Inflammatory macrophage treated with lipopolysaccharide for 4 hours (primary cell): ENCODE measurements around the gene NFKB2.

Source experiments
- DNase-seq: peaks from one replicate; pipeline ENCODE4 v3.0.0-alpha.2; 2020

Gene NFKB2

DNA sequence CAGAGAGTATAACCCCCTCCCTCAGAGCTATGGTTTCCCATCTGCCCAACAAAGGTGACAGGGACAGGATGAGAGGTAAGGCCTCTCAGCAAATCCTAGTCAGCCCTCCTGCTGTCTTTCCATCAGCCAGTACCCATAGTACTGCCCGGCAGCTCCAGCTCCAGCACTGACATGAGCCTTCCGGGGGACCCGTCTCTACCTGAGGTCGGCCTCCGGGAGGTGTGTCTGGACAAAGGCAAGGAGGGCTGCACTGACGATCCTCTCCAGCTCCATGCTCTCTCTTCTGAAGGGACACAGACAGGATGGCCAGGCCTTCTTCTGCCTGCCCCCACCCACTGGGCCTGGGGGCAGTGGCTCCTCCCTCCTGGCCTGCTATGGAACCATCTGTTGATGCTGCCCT, 29.4 kb downstream of the NFKB2 start:
- DNase-seq = no peak

DNA sequence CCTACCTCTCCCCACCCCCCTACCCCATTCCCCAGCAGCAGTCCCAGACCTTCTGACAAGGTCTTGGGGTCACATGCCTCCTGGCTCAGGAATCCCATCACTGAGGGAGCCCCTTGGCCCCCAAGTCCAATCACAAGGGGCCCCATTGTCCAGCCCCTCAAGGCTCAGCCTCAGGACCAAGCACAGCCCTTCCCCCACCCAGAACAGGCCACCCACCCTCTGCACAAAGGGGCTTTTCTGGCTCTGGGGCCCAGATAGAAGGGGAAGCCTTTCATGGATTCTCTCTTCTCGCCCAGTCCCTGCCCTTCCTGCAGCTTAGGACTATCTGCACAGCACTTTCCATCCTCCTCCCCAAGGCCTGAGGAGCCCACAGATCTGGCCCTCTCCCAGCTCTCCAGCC, 29.9 kb downstream of the NFKB2 start:
- no peak for DNase-seq

DNA sequence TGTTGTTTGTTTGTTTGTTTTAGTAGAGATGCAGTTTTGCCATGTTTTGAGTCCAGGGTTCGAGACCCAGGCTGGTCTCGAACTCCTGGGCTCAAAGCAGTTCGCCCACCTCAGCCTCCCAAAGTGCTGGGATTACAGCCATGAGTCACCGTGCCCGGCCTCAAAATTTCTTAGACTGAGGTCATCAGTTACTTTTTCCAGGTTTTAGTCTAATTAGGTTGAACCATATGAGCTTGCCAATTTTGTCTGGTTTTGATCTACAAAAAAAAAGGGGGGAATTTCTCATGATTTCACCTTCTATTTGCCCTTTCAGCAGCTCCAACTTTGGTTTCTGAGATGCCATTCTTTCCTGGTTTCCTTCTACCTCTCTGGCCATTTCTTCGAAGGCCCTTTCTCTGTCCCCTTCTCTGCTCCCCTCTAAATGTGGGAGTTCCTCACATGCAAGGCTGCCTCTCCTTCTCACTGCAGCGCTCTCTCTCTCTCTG, 31.3 kb downstream of the NFKB2 start:
- no peak for DNase-seq

DNA sequence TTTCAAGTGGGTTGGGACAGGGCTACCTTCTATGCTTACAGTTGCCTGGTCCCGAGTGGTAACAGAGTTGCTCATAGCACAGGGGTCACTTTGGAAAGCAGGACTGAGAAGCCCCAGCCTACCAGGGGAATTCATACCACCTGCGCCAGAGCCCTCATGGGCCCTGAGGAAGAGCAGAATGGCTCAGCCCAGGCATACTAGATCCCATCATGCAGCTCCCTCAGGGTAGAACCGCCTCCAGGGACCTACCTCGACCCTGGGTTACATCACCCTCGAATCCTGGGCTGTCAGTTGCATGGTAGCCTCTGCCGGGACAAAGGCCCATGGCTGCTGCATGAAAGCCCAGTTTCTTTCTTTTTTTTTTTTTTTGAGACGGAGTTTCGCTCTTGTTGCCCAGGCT, 34.0 kb downstream of the NFKB2 start:
- no peak for DNase-seq

DNA sequence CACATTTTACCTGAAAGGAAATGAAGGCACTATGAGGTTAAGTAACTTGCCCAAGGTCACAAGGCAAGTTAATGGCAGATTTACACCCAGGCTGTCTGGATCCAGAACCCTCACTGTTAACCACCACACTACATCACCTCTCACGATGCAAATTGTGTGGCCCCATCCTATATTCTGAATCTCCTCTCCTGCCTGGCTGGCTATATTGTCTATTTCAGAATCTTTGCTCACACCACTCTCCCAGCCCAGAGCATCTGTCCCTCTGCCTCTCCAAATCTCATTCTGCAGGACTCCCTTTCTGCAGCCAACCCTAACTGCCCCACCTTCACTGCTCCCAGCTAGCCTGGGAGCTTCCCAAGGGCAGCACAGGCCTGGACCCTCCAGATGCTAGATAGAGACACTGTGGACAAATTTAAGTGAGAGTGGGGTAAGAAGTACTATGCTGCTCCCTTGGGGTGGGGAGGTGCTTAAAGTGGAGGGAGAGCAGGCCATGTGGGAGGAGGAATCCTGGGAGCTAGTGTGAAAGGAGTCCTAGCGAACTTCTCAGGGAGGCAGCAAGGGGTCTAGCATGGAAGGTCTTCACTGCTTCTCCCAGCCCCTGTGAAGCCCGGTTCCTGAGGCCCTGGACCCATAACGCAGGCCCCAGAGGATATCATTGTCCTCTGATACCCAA, 36.1 kb downstream of the NFKB2 start:
- DNase-seq = no peak

DNA sequence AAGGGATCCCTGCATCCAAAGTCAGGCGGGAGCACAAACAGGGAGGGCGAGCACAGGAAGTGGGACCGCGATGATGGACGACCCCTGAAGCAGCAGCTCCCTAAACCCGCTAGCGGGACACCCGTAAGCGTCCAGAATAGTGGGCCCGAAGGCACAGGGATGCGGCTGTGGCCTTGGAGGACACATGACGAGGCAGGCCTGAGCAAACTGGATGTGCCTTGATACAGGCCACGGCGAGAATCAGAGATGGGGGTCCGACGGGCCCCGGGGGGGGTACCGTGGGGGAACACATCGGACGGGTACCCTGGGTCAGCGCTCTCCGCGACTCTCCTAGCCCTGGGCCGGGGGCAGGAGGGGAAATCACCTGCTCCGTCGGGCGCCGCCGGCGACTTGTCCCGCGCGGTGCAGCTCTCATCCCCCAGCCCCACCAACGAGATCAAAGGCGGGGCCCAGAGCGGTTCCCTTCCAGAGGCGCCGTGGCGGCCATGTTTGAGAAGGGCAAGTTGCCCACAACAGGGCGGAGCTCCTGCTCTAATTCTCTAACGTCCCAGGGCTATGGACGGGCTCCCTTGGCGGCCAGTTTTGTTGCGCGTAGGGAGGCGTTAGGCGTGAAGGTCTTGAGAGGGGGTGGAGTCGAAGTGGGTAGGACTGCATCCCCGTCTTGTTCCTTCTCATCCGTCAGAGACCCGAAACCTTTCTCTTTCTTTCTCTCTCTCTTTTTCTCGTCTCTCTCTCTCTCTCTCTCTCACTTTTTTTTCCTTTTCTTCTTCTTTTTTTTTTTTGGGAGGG, 36.9 kb downstream of the NFKB2 start, which contains the start of gene CUEDC2:
Gene CUEDC2, minus strand, starts transcription at position 413 of the 789 bp plus-strand sequence. CDS start 7,386 bp downstream, outside the sequence.
- DNase-seq = peak; percentile 98

DNA sequence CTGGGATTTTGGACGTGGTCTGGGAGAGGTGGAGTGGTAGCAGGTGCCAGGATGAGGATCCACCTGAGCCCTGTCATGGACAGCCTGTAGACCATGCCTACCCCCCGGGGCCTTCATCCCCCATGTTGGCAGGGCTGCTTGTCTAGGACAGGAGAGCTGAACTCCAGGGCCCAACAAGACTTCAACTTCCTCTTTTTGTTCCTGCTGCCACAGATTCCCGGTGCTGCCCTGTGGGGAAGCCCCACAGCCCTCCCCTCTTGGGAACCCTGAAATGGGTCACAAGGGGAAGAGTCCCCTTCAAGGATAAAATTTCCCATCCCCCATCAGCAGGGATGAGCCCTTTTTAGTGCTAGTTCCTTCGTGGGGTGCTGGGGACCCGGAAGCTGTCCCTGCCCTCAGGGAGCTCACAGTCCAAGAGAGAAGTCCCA, 38.1 kb downstream of the NFKB2 start:
- DNase-seq = peak; percentile 67

DNA sequence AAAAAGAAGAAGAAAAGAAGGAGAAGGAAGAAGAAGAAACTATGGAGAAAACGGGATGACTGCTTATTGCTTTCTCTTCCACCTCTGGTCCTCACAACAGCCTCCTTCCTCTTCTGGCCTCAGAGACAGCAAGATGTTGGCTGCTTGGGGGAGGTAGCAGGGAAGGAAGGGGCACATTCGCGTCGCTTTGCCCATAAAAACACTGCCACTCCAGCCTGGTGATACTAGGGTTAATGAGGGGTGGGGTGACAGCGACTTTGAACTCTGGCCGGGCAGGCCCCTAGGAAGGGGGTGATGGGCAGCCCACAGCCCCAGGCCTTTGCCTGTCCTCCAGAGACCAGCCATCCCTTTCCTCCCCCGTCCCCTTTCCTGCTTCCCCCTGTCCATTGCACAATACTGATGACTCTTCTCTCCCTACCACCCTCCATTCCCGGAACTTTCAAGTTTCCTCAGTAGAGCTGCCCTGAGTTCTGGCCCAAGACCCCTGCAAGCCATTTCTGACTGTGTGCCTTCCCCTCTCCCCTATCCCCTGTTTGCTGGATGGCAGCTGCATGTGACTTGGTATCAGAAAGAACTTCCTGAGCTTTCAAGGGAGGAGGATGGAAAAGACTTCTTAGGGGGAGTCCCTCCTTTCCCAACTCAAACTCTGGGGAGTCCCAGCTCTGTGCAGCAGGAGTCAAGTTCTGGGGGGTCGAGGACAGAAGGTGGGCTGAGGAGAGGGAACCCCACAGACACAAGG, 39.1 kb downstream of the NFKB2 start:
- DNase-seq = peak; percentile 66

DNA sequence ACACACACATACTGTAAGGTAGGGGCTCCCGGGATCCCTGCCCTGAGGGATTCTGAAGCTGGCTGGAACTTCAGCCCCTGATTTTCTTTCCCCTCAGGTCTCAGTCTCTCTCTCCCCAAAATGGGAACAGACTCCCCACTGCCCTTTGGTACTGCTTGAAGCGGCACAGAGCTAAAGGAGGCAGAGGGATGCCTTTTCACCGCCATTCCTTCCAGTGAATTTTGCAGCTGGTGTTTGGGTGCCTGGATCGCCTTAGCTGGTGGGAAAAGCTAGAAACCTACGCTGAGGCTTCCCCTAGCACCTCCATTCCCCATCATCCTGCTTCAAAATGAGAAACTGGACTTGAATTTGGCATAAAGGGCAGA, 39.6 kb downstream of the NFKB2 start:
- no peak for DNase-seq

DNA sequence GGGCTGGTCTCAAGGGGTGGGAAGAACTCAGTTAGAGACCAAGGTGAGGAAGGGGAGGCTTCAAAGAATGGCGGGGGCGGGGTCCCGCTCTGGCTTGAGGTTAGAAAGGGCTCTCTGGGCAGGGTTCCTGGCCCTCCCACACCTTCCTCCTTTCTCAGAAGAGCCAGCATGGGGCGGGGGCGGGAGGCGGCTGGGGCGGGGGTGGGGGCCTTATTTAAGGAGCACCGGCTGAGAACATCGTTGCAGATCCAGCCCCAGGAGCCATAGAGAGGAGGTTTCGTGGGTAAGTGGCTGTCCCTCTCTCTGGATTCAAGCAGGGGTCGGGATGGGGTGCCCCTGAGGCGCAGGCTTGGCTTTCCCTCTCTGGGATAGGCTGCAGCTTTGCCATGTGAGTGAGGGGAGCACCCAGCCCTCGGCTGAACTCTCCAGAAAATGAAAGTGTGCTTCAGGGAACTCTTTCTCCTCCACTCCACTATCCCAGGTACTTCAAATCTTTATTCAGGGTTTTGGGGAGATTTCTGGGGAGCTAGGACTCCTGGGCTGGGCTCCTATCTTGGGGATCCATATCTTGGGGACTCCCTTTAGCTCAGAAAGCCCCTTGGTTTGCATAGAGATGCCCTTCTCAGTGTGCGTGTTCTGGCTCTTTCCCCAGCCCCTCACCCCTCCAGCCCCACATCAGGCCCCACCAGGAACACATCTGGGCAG, 40.2 kb downstream of the NFKB2 start:
- DNase-seq = peak; percentile 43

DNA sequence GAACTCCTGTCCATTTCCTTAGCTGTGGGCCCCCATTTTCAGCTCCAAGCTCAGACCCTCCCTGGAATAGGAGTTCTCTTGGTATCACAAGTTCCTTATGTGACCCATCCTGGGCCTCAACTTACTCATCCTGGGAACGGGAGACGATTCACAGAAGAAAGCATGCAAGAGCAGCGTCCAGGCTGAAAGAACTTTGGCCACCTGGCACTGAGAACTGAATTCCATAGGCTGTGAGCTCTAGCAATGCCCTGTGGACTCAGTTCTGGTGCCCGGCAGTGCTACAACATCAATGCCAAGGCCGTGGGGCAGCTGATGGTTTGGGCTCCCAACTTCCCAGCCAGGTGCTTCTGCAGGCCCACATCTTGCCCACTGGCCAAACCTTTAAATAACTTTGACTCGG, 40.8 kb downstream of the NFKB2 start:
- DNase-seq = no peak

DNA sequence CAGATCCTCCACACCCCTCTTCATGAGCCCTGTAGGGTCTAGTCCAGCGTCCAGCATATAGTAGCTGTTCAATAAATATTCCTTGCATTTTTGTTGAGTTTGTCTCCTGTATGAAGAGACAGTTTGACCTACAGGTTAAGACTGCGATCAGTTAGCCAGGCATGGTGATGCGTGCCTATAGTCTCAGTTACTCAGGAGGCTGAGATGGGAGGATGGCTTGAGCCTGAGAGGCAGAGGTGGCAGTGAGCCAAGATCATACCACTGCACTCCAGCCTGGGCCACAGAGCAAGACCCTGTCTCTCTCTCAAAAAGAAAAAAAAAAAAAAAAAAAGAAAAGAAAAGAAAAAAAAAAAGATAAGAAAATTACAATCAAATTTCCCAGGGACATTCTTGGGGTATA, 42.0 kb downstream of the NFKB2 start:
- no peak for DNase-seq

DNA sequence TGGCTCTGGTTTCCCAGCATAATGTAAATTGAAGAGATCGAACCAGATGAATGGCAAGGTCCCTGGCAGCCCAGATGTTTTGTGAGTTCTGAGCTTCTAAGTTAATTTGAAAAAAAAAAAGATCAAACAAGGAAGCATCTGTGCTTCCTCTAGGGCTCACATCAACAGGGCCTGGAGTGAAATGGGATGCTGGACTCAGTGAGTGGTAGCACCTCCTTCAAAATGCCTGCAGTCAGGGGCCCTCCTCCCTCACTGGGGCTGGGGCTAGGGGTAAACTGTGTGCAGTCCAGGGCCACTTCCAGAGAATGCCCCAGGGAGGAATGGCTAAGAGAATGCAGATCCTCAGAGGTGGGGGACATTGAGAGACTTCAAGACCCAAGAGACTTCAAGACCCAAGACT, 42.9 kb downstream of the NFKB2 start:
- DNase-seq = no peak

DNA sequence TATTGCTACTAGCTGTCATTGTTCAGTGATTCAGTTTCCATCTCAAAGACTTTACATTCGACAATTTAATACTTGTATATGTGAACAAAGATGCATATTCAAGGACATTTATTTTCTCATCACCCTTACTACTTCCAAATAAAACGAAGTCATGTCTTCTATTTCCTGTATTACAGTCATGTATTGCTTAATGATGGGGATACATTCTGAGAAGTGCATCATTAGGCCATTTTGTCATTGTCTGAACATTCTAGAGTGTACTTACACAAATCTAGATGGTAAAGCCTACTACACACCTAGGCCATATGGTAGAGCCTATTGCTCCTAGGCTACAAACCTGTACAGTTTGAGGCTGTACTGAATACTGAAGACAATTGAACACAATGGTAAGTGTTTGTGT, 49.3 kb downstream of the NFKB2 start:
- peak; percentile 79 for DNase-seq

DNA sequence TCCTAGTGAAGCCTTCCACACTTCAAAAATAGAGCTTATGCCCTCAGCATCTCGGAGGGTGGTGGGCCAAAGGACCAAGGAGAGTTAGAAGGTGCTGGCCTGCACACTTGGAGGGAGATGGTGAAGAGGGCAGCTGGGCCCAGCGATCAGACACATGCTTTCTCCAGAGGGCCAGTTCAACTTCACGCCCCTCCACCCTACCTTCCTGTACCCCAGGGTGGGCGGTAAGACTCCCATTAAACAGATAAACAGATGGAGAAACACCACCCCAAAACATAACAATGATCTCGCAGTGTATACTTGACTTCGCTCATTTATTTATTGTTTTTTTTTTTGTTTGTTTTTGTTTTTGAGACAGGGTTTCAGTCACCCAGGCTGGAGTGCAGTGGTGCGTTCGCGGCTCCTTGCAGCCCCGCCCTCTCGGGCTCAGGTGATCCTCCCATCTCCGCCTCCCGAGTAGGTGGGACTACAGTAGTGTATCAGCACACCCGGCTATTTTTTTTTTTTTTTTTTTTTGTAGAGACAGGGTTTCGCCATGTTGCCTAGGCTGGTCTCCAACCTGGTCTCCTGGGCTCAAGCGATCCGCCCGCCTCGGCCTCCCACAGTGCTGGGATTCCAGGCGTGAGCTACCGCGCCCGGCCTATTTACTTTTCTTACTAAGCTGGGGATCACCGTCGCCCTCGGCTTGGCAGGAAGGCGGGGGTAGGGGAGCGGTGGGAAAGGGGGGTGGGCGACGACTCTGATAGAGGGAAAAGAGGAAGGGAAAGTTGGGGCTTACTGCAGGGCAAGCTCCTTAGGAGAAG, 54.0 kb downstream of the NFKB2 start:
- DNase-seq = peak; percentile 51

DNA sequence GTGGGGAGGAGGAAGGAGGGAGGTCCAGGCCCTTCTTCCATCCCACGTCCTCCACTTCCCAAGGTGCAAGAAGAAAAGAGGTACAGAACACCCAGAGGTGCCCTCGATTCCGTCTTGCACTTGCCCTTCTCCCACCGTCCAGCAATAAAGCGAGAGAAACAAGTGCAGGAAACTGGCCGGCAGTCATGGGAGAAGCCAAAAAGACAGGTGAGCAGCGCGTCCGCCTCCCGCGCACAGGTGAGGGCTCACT, 54.5 kb downstream of the NFKB2 start:
- DNase-seq = no peak

DNA sequence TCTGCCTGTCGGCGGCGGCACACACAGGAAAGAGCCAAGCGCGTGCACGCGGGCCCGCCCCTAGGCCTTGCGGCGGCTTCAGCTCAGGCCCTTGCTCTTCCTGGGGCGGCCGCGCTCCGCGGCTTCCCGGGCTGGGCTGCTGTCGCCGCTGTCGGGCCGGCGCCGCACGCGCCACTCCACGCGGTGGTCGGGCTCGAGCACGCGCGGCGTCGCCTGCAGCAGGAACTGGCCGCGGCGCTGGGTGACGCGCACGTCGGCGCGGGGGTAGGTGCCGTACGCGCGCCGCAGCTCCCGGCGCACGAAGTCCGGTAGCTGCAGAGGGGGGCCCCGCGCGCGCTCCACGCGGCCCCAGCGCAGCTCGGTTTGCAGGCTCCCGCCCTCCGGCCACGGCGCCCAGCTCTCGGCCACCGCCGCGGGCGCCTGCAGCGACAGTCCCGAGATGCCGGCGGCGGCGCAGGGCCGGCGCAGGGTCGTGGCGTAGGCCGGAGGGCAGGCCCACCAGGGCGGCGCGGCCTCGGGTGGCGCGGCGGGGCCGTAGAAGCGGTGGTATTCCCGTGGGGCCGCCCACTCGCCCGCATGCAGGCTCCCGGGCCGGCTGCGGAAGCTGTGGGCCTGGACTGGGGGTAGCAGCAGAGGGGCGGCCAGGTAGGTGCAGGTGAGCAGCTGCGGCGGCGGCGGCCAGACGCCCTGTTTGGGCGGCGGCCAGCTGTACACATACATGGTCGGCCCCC, 55.0 kb downstream of the NFKB2 start:
- peak; percentile 78 for DNase-seq

DNA sequence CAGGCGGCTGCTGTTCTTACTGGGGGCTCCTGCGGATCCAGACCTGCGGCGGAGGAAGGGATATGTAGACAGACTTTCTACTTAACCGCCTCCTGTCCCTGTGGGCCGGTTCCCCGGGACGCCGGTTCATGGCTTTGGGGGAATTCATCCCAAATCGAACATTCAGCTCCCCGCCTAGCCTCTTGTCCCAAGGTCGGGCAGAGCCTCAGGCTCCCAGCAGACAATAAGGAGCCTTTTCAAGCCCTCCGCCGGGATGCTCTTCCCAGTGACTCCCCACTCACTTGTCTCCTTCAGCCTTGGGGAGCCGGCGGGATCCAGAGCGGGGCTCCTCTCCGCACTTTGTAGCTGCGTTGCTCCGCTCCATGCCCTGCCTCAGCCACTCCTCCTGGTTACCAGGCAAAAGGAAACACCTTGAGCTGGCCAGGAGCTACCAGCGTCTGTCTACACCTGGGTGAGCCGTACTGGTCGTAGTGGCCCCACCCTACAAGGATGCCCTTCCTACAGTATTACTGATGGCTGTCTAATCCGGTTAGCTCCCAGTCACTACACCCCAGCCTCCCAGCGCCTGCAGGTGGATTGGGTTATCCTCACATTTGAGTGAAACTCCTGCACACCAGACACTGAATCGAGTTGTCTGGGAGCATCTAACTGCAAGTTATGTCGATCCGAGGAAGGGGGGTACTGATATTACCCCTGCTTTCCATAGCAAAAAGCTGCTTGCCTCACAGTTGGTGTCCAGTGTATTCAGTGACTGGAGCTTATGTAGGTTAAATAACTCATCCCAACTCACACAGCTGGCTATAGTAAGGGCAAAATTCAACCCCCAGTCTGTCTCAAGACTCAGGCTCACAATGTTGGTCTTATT, 55.8 kb downstream of the NFKB2 start, which contains the start of gene C10orf95:
Gene C10orf95, minus strand, starts transcription at position 439 of the 865 bp plus-strand sequence. CDS start 450 bp downstream, outside the sequence.
- DNase-seq = no peak
